Measurements from ENCODE around the gene LPAR1. TPM values are rescaled to one million over a fixed set of nuclear protein-coding genes. Genes with fewer than 3 reads are reported as not detected.
"Not testable (repeated sequence)": the region's sequence is repeated elsewhere in the genome, so short reads cannot be mapped to it uniquely, and the experiment has no call there.

Gene LPAR1
- total RNA-seq, 2 donors from 2014 or later, result not detected

GRCh38 chr9:110825129-110825528 is 213.1 kb downstream of the LPAR1 start:
- ATAC-seq (replicated peaks in 1 of 2); H3K4me3 Mint-ChIP-seq; H3K36me3 Mint-ChIP-seq (ENCODE audit: insufficient read depth in 2 of 2); H3K27ac Mint-ChIP-seq; H3K9me3 Mint-ChIP-seq; H3K27me3 Mint-ChIP-seq (ENCODE audit: low read depth); H3K4me1 Mint-ChIP-seq (ENCODE audit: low read depth); DNase-seq: not testable (repeated sequence)
